HL-60 (cell line): ENCODE data around the gene MOAP1.
"Not testable (repeated sequence)": the region's sequence is repeated elsewhere in the genome, so short reads cannot be mapped to it uniquely, and the experiment has no call there.

Experiments
- DNase-seq, 2 experiments: peaks; one replicate each; pipeline ENCODE4 v3.0.0-alpha.2; 2010 to 2020; ENCODE audit warnings: low read depth in 1 of 2, low spot score in 1 of 2
- H3K27ac ChIP-seq: fragments of 250-450 bp; sonication (Bioruptor Pico); replicated peaks from 2 replicates; pipeline ENCODE4 v1.5.1; 2020; ENCODE audit warnings: mild to moderate bottlenecking, moderate library complexity
- H3K27me3 ChIP-seq: fragments of 250-450 bp; sonication (Bioruptor Pico); 2 replicates; pipeline ENCODE4 v1.5.1; 2021; ENCODE audit warnings: mild to moderate bottlenecking, moderate library complexity; ENCODE audit not compliant: insufficient read depth, poor library complexity, severe bottlenecking
- H3K4me3 ChIP-seq: replicated peaks from 2 replicates; pipeline ENCODE4 v1.5.1; 2011; ENCODE audit warnings: mild to moderate bottlenecking, control low read depth, low read length; ENCODE audit not compliant: insufficient read depth
- CTCF ChIP-seq: IDR thresholded peaks from one replicate; pipeline ENCODE4 v1.5.1; 2011; ENCODE audit warnings: low read length, control low read depth, inconsistent platforms; ENCODE audit not compliant: insufficient read depth
- GABPA ChIP-seq: IDR thresholded peaks from 2 replicates; pipeline ENCODE4 v1.6.1; 2012; ENCODE audit warnings: low read depth
- POLR2AphosphoS5 ChIP-seq: IDR thresholded peaks from 2 replicates; pipeline ENCODE4 v1.6.1; 2012; ENCODE audit warnings: low read depth
- REST ChIP-seq: IDR thresholded peaks from 2 replicates; pipeline ENCODE4 v1.6.1; 2012; ENCODE audit warnings: low read depth; ENCODE audit not compliant: insufficient replicate concordance
- SPI1 ChIP-seq: IDR thresholded peaks from 2 replicates; pipeline ENCODE4 v1.6.1; 2012; ENCODE audit warnings: low read depth, mild to moderate bottlenecking, borderline replicate concordance
- long read RNA-seq: library from polyadenylated mRNA; unstranded; transcript quantifications from one replicate; pipeline ENCODE4 v2.0.0, GENCODE V29; 2020

MOAP1 gene
- long read RNA-seq, transcript MOAP1-202 (2 exons, 2,529 nt), result minor isoform, 5 of 200 reads
- long read RNA-seq, transcript MOAP1-201 (3 exons, 2,441 nt), result major isoform, 192 of 200 reads
- long read RNA-seq, partial matches to known transcripts, result 0 of 200 reads
- long read RNA-seq, other reads (novel, unspliced or antisense), result 3 of 200 reads

- Histone ChIP-seq H3K4me3 (peak within 1 kb of the TSS; percentile 97), H3K27me3 (no peaks in the 10 kb centered on the region), H3K27ac (peak within 1 kb of the TSS; percentile 86)
- TF ChIP-seq REST (no peak), SPI1 (no peak), GABPA (peak; percentile 79), CTCF (no peak), POLR2AphosphoS5 (peak; percentile 53; the same call in 1 of the 2 replicates)
- DNase-seq, result peak; percentile 83 to 85
These were observed at the start of gene MOAP1, which contains the start of gene LYSET for GRCh38 chr14:93184391-93185348. MOAP1 (minus strand) TSS chr14:93184897; CDS start chr14:93184242, 655 bp downstream. LYSET (plus strand) TSS chr14:93185317; CDS start chr14:93185406, 89 bp downstream.

- DNase-seq, H3K4me3 ChIP-seq, H3K27ac ChIP-seq: not testable (repeated sequence)
- H3K27me3 ChIP-seq, result peaks cover 17% of the 10 kb centered on the region
These were observed 48.4 kb upstream of the MOAP1 start for GRCh38 chr14:93233078-93233477.

- DNase-seq, result no peak
- TF ChIP-seq POLR2AphosphoS5 (no peak), REST (no peak), GABPA (no peak), CTCF (no peak), SPI1 (no peak)
- Histone ChIP-seq H3K27ac (no peak overlapping the region), H3K27me3 (peaks cover 17% of the 10 kb centered on the region), H3K4me3 (no peak overlapping the region)
These were observed 47.5 kb upstream of the MOAP1 start for GRCh38 chr14:93232159-93232558.
